ENCODE data around the gene SLC24A5. TPM values are rescaled to one million over a fixed set of nuclear protein-coding genes. Genes with fewer than 3 reads are reported as not detected.

Gene SLC24A5
- total RNA-seq (2011; cell fraction: chromatin; rRNA removed; ENCODE audit: low replicate concordance) = not detected in 2 replicates
- not detected in 2 replicates for total RNA-seq (2011; cell fraction: nucleolus; rRNA removed)
- not detected in 2 replicates for total RNA-seq (2011; cell fraction: nucleoplasm; rRNA removed)
- total RNA-seq (2014; rRNA removed) (not detected in 2 replicates), total RNA-seq (2014; rRNA removed; fragmentation: Illumina TruSeq; extraction: Trizol) (not detected in 2 replicates), total RNA-seq (2015; rRNA removed; fragmentation: Illumina TruSeq; extraction: Trizol) (not detected in 2 replicates), total RNA-seq (2021) (not detected in 2 replicates), polyA plus RNA-seq (2011; rRNA removed) (not detected in 2 replicates), polyA plus RNA-seq (2014; fragmentation: Illumina TruSeq; extraction: Trizol) (not detected in 2 replicates), polyA plus RNA-seq (2014; fragmentation: Nextera tagmentation; extraction: Ambion mirVana) (not detected), polyA plus RNA-seq (2014; rRNA removed) (not detected in 2 replicates), polyA minus RNA-seq (2011; rRNA and poly(A)+ RNA removed) (not detected in 2 replicates), Bru-seq, nascent RNA (not detected), BruChase-seq, experiment 1, labeled RNA remaining after a 2-hour chase (not detected), BruChase-seq, experiment 2, labeled RNA remaining after a 6-hour chase (not detected)
- not detected in 2 replicates for polyA plus RNA-seq (2011; cell fraction: cytosol; rRNA removed)
- polyA plus RNA-seq (2011; cell fraction: nucleus; rRNA removed) = not detected in 2 replicates
- polyA plus RNA-seq (2012) = not detected in 2 replicates
- polyA minus RNA-seq (2011; cell fraction: cytosol; rRNA and poly(A)+ RNA removed) = not detected in 2 replicates
- not detected in 2 replicates for polyA minus RNA-seq (2011; cell fraction: nucleus; rRNA and poly(A)+ RNA removed)
- long read RNA-seq, experiment 1 = 0 reads
- long read RNA-seq, experiment 2 = 0 reads
- long read RNA-seq, experiment 3 = 0 reads

DNA sequence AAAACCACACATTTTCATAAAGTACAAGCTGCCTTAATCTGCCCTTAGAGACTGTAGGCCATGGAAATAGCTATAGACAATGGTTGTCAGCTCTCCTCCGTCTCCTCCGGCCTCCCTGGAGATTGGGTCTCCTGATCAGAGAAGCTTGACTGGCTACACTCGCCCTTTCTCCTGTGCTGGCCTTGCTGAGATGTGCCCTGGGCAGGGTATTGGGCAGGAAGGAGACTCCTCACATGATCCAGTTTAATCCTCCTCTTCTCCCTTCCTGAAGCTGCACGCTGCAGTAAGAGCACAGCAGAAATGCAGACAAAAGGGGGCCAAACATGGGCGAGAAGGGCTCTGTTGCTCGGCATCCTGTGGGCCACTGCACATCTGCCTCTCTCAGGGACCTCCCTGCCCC lies at the start of gene SLC24A5:
Gene SLC24A5, plus strand, starts transcription at position 246 of the 400 bp plus-strand sequence. Its CDS starts 55 bp downstream, at position 301.
- H4K20me1 ChIP-seq (replicated peaks; ENCODE audit: control insufficient read depth, insufficient read depth, low read length) = no peaks in the 10 kb centered on the region
- CTCF ChIA-PET (ENCODE audit: low intra/inter-chr PET ratio) = no interaction called here
- no peak within 1 kb of the TSS for H3K4me3 ChIP-seq
- H3K27ac ChIP-seq (ENCODE audit: extremely low read depth, low read depth, low read length) = no peak within 1 kb of the TSS
- no peak for TF ChIP-seq NR3C1 (CRISPR knock-in tag; IDR thresholded peaks at IDR 0.05)
- TF ChIP-seq SMAD4 (CRISPR knock-in tag; conservative IDR thresholded peaks at IDR 0.05) = no peak
- TF ChIP-seq, protein P1, sequence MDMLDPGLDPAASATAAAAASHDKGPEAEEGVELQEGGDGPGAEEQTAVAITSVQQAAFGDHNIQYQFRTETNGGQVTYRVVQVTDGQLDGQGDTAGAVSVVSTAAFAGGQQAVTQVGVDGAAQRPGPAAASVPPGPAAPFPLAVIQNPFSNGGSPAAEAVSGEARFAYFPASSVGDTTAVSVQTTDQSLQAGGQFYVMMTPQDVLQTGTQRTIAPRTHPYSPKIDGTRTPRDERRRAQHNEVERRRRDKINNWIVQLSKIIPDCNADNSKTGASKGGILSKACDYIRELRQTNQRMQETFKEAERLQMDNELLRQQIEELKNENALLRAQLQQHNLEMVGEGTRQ (CRISPR knock-in tag; IDR thresholded peaks at IDR 0.05) = no peak
- TF ChIP-seq, protein P2, sequence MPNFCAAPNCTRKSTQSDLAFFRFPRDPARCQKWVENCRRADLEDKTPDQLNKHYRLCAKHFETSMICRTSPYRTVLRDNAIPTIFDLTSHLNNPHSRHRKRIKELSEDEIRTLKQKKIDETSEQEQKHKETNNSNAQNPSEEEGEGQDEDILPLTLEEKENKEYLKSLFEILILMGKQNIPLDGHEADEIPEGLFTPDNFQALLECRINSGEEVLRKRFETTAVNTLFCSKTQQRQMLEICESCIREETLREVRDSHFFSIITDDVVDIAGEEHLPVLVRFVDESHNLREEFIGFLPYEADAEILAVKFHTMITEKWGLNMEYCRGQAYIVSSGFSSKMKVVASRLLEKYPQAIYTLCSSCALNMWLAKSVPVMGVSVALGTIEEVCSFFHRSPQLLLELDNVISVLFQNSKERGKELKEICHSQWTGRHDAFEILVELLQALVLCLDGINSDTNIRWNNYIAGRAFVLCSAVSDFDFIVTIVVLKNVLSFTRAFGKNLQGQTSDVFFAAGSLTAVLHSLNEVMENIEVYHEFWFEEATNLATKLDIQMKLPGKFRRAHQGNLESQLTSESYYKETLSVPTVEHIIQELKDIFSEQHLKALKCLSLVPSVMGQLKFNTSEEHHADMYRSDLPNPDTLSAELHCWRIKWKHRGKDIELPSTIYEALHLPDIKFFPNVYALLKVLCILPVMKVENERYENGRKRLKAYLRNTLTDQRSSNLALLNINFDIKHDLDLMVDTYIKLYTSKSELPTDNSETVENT (CRISPR knock-in tag; IDR thresholded peaks at IDR 0.05) = no peak
- no peak for TF ChIP-seq CBX5 (IDR thresholded peaks at IDR 0.05; ENCODE audit: borderline replicate concordance, low read depth)
- TF ChIP-seq RBM22 (IDR thresholded peaks at IDR 0.05; ENCODE audit: low read depth, low read length, poor library complexity, severe bottlenecking) = no peak
- no peak for TF ChIP-seq ZNF24 (IDR thresholded peaks at IDR 0.05)
- TF ChIP-seq PRPF4 (IDR thresholded peaks at IDR 0.05; ENCODE audit: insufficient read depth, low read depth, low read length, poor library complexity, severe bottlenecking) = no peak
- no peak for TF ChIP-seq ZNF133 (CRISPR knock-in tag; IDR thresholded peaks at IDR 0.05)
- no peak for TF ChIP-seq ZNF444 (CRISPR knock-in tag; IDR thresholded peaks at IDR 0.05)
- no peak for TF ChIP-seq ZZZ3 (IDR thresholded peaks at IDR 0.05)
- no peak for TF ChIP-seq ZNF830 (CRISPR knock-in tag; IDR thresholded peaks at IDR 0.05)
- TF ChIP-seq MTA3 (IDR thresholded peaks at IDR 0.05; ENCODE audit: borderline replicate concordance) = no peak
- TF ChIP-seq, protein P3, sequence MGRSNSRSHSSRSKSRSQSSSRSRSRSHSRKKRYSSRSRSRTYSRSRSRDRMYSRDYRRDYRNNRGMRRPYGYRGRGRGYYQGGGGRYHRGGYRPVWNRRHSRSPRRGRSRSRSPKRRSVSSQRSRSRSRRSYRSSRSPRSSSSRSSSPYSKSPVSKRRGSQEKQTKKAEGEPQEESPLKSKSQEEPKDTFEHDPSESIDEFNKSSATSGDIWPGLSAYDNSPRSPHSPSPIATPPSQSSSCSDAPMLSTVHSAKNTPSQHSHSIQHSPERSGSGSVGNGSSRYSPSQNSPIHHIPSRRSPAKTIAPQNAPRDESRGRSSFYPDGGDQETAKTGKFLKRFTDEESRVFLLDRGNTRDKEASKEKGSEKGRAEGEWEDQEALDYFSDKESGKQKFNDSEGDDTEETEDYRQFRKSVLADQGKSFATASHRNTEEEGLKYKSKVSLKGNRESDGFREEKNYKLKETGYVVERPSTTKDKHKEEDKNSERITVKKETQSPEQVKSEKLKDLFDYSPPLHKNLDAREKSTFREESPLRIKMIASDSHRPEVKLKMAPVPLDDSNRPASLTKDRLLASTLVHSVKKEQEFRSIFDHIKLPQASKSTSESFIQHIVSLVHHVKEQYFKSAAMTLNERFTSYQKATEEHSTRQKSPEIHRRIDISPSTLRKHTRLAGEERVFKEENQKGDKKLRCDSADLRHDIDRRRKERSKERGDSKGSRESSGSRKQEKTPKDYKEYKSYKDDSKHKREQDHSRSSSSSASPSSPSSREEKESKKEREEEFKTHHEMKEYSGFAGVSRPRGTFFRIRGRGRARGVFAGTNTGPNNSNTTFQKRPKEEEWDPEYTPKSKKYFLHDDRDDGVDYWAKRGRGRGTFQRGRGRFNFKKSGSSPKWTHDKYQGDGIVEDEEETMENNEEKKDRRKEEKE (IDR thresholded peaks at IDR 0.05; ENCODE audit: borderline replicate concordance in 1 of 2, control insufficient read depth in 1 of 2, low read depth in 2 of 2, low read length in 1 of 2) = no peak
- TF ChIP-seq RB1 (IDR thresholded peaks at IDR 0.05; ENCODE audit: low read depth) = no peak
- H3K4me2 ChIP-seq (ENCODE audit: insufficient read depth, low read length) = no peak within 1 kb of the TSS
- 0% methylated on average over 6 of the region's 6 CpGs for WGBS (ENCODE audit: insufficient coverage, low coverage, missing lambda C conversion rate)
- ATAC-seq (no peak), FAIRE-seq (no peak), DNase-seq (ENCODE audit: extremely low read depth in 1 of 4, low spot score in 3 of 4) (no peak)
- H3K9ac ChIP-seq (ENCODE audit: insufficient read depth in 1 of 2, low read depth in 2 of 2, low read length in 2 of 2) = no peak within 1 kb of the TSS
- H3K9me1 ChIP-seq (ENCODE audit: control insufficient read depth, insufficient read depth, low read length) = no peaks in the 10 kb centered on the region
- in situ Hi-C loops (cut with MboI) = no loop called here
- no peaks in the 10 kb centered on the region for H3K79me2 ChIP-seq (ENCODE audit: control insufficient read depth, insufficient read depth, low read length)
- no peaks in the 10 kb centered on the region for H3K4me1 ChIP-seq (replicated peaks in 1 of 2; ENCODE audit: control insufficient read depth in 2 of 2, insufficient read depth in 2 of 2, low read length in 2 of 2)
- POLR2A ChIA-PET = no interaction called here
- intact Hi-C loops (cut with micrococcal nuclease) = no loop called here
- H3K9me3 ChIP-seq (replicated peaks; ENCODE audit: control insufficient read depth, insufficient read depth, low read depth, low read length) = no peaks in the 10 kb centered on the region
- no peaks in the 10 kb centered on the region for H3K36me3 ChIP-seq (ENCODE audit: control insufficient read depth, insufficient read depth, low read length)
- BruUV-seq (replicated peaks) = no TSS peak
- no peak within 1 kb of the TSS for H2AFZ ChIP-seq (ENCODE audit: low read depth, low read length)
- H3K27me3 ChIP-seq (ENCODE audit: control insufficient read depth in 2 of 2, insufficient read depth in 2 of 2, low read length in 2 of 2) = no peaks in the 10 kb centered on the region

Measured in K562 (cell line).